Lung (tissue), 12 donors: ENCODE results near the gene RPS10. TPM values are rescaled to one million over a fixed set of nuclear protein-coding genes. Genes with fewer than 3 reads are reported as not detected.
A peak's percentile ranks its signal among the peaks of the same experiment; 100 is the strongest.

Experiments used
- ATAC-seq: fragments of 200-7000 bp; cut with Tn5 transposase; one replicate; pipeline ENCODE4 v1.9.1; 2020; ENCODE audit warnings: moderate number of reproducible peaks; ENCODE audit not compliant: insufficient read depth, low FRiP score
- DNase-seq, 3 donors: peaks; one replicate each; pipeline ENCODE4 v3.0.0-alpha.2; 2013 to 2017
- H3K27ac ChIP-seq, 2 donors: one replicate each; pipeline ENCODE4 v1.5.1; 2013; ENCODE audit warnings: mild to moderate bottlenecking in 2 of 2, moderate library complexity in 2 of 2, control low read depth in 1 of 2, inconsistent platforms in 1 of 2, low read depth in 1 of 2, low read length in 1 of 2
- H3K27me3 ChIP-seq, 3 donors: one replicate each; pipeline ENCODE4 v1.5.1; 2013; ENCODE audit warnings: low read length in 2 of 3; ENCODE audit not compliant: control insufficient read depth in 3 of 3, insufficient read depth in 3 of 3
- H3K36me3 ChIP-seq, 4 donors: one replicate each; pipeline ENCODE4 v1.5.1; 2013; ENCODE audit warnings: low read length in 4 of 4, mild to moderate bottlenecking in 1 of 4, moderate library complexity in 1 of 4; ENCODE audit not compliant: control insufficient read depth in 4 of 4, insufficient read depth in 4 of 4
- H3K4me1 ChIP-seq, 5 donors: one replicate each; pipeline ENCODE4 v1.5.1; 2013; ENCODE audit warnings: low read length in 5 of 5, mild to moderate bottlenecking in 2 of 5, moderate library complexity in 1 of 5; ENCODE audit not compliant: control insufficient read depth in 5 of 5, insufficient read depth in 5 of 5
- H3K4me3 ChIP-seq: one replicate; pipeline ENCODE4 v1.5.1; 2013; ENCODE audit warnings: mild to moderate bottlenecking, control low read depth, moderate library complexity
- H3K9ac ChIP-seq, 2 donors: one replicate each; pipeline ENCODE4 v1.5.1; 2013; ENCODE audit warnings: low read length in 2 of 2, control low read depth in 1 of 2; ENCODE audit not compliant: insufficient read depth in 1 of 2
- H3K9me3 ChIP-seq, 4 donors: one replicate each; pipeline ENCODE4 v1.5.1; 2013; ENCODE audit warnings: low read length in 3 of 4, mild to moderate bottlenecking in 1 of 4, moderate library complexity in 1 of 4; ENCODE audit not compliant: control insufficient read depth in 4 of 4, insufficient read depth in 3 of 4
- WGBS, 2 donors: extraction: QIAGEN DNeasy Blood & Tissue Kit; methylation state at CpG; one replicate each; pipeline ENCODE4 v1.1.7; 2013; 5-methylcytosine and 5-hydroxymethylcytosine counted together
- polyA plus RNA-seq, 2 donors: library from polyadenylated mRNA; stranded (reverse); fragments of 200-250 nt; gene quantifications; one replicate each; pipeline ENCODE4 v1.2.1, GENCODE V29; 2013
- total RNA-seq, 2 donors: library from RNA; depleted of rRNA in 1 of 2; stranded (reverse); fragments of >200 nt in 1 of 2; gene quantifications; one replicate each; pipeline ENCODE4 v1.2.1, GENCODE V29; 2014 to 2021
- TF ChIP-seq, protein P1 (sequence below): IDR thresholded peaks from 2 replicates; pipeline ENCODE4 v1.5.1; 2012; ENCODE audit warnings: mild to moderate bottlenecking; ENCODE audit errors: control extremely low read depth, extremely low read depth
- donor health status: control.
- donor health status: control.
- donor health status: Bipolar disorder and iron deficiency.
- donor health status: healthy.
- donor health status: DM: yes; HTN: yes; CAD: no.

Gene RPS10
- total and polyA plus RNA-seq, 4 donors: 846 to 2,710 (median 1,738) TPM

DNA sequence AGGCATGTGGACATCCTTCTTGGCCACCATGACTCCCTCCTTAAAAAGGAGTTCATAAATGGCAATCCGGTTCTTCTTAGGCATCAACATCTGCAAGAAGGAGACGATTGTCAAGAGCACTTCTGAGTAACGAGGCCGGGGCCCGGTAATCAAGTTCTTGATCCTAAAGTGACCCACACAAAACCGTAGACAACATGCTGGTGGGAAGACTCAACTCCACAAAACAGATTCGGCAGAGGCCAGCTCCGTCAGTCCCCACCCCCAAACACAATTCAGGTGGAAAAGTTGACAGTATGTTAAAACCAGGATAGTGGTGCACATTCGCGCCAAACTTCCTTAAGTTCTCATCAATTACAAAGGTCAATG, 754 bp downstream of the RPS10 start:
- H3K36me3 ChIP-seq: peaks cover 21 to 34% (median 31%) of the 10 kb centered on the region in 4 donors
- no peak for DNase-seq
- no peaks in the 10 kb centered on the region for H3K27me3 ChIP-seq
- peak overlapping the region; percentile 95 to 99 for H3K9ac ChIP-seq
- WGBS, 2 donors: 3 to 9% methylated on average over 10 of the region's 10 CpGs
- H3K4me3 ChIP-seq: peak overlapping the region; percentile 88
- H3K4me1 ChIP-seq: peaks cover 0 to 10% (median 7%) of the 10 kb centered on the region in 5 donors
- TF ChIP-seq, protein P1, sequence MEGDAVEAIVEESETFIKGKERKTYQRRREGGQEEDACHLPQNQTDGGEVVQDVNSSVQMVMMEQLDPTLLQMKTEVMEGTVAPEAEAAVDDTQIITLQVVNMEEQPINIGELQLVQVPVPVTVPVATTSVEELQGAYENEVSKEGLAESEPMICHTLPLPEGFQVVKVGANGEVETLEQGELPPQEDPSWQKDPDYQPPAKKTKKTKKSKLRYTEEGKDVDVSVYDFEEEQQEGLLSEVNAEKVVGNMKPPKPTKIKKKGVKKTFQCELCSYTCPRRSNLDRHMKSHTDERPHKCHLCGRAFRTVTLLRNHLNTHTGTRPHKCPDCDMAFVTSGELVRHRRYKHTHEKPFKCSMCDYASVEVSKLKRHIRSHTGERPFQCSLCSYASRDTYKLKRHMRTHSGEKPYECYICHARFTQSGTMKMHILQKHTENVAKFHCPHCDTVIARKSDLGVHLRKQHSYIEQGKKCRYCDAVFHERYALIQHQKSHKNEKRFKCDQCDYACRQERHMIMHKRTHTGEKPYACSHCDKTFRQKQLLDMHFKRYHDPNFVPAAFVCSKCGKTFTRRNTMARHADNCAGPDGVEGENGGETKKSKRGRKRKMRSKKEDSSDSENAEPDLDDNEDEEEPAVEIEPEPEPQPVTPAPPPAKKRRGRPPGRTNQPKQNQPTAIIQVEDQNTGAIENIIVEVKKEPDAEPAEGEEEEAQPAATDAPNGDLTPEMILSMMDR: no peak
- H3K27ac ChIP-seq: peak overlapping the region; percentile 82 to 93
- H3K9me3 ChIP-seq: no peaks in the 10 kb centered on the region
- ATAC-seq: no peak

DNA sequence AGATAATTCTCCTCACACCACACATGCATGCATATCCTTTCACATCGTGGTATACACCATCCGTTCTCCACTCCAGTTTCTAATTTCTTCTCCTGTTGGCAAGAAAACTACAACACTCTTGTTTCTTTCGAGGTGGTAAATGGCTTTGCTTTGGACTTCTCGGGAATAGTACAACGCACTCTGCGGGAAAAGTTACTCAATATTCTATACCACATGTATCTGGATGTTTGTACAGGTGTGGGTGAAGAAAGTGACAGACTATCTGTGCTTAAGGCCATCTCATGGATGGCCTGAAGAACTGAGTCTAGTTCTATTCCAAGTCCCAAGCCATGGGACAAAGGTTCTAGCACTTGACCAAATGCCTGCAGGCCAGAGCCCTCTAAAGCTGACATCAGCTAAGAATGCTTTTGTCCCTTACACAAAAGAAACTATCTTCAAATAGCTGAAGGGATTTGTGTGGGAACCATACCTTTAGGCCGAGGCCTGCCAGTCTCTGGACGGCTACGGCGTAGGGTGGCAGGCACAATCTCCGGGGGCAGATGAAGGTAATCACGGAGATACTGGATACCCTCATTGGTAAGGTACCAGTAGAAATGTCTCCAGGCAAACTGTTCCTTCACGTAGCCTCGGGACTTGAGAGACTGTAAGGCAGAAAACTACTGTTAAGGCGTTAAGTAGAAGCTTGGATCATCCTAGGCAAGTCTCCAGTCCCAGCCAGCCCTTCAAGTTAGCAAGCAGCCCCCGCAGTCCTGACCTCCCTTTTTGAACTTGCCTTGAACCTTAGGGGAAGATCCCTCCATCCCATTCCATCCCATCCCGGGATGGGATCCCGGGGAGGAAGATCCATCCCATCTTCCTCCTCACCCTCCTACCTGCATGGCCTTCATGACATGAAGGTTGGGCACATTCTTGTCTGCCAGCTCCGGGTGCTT, 1.4 kb downstream of the RPS10 start:
- Histone ChIP-seq H3K27me3 (no peaks in the 10 kb centered on the region), H3K4me1 (peaks cover 0 to 10% (median 7%) of the 10 kb centered on the region in 5 donors), H3K4me3 (peak overlapping the region; percentile 88), H3K27ac (peak overlapping the region in 1 of 2 donors; percentile 93), H3K9ac (peak overlapping the region; percentile 95 to 99), H3K9me3 (no peaks in the 10 kb centered on the region), H3K36me3 (peaks cover 21 to 40% (median 33%) of the 10 kb centered on the region in 4 donors)
- ATAC-seq (no peak), DNase-seq (no peak)
- TF ChIP-seq, protein P1: no peak
- 83 to 87% methylated on average over 19 of the region's 19 CpGs for WGBS, 2 donors

GRCh38 chr6:34423254-34423653, 2.6 kb downstream of the RPS10 start:
- TF ChIP-seq, protein P1: no peak
- no peak for ATAC-seq
- H3K9me3 ChIP-seq: no peaks in the 10 kb centered on the region
- 95 to 97% methylated on average over 5 of the region's 5 CpGs for WGBS, 2 donors
- no peak overlapping the region for H3K9ac ChIP-seq
- H3K27ac ChIP-seq: no peak overlapping the region
- H3K4me1 ChIP-seq: peaks cover 0 to 10% (median 7%) of the 10 kb centered on the region in 5 donors
- H3K4me3 ChIP-seq: no peak overlapping the region
- H3K36me3 ChIP-seq: peaks cover 25 to 45% (median 39%) of the 10 kb centered on the region in 4 donors
- DNase-seq: no peak
- H3K27me3 ChIP-seq: no peaks in the 10 kb centered on the region
